ENCODE results near the gene TGFA. TPM values are rescaled to one million over a fixed set of nuclear protein-coding genes. Genes with fewer than 3 reads are reported as not detected.

TGFA gene
- total and polyA plus RNA-seq, 7 donors = 0.33 to 12.7 (median 3.1) TPM; not detected in 1

DNA sequence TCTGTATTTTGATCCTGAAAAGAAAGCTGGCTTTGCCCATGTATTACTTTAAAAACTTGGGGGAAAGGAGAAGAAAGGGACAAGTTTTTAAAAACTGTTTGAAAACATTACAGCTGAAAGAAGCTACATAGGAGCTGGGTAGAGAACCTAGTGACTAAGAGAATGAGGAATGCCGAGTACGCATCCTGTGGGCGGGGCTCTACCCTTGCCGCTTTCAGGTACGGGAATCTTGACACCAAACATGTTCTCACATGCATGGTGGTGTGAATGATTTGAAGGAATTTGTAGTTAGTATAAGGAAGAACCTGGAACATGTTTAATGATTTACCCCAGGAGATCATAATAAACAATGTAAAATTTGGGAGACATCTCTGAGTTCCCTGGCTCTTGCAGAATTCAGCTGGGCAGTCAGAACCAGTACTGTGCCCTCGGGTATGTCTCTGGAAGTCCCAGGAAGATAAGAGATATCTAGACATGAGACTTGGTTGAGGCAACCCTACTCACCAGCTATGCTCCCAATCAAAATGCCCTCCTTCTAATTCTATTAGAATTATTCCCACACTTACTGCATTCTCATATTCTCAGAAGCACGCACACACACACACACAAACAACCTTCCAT lies 16.5 kb upstream of the TGFA start:
- Histone ChIP-seq H3K27me3 (no peaks in the 10 kb centered on the region), H3K27ac (no peak overlapping the region), H3K4me1 (no peaks in the 10 kb centered on the region), H3K9me3 (no peaks in the 10 kb centered on the region), H3K4me3 (no peak overlapping the region), H3K36me3 (no peaks in the 10 kb centered on the region)
- intact Hi-C loops (cut with DNase I) = no loop called here
- no peak for TF ChIP-seq POLR2AphosphoS5 (IDR thresholded peaks at IDR 0.05)
- no peak for TF ChIP-seq EP300 (IDR thresholded peaks at IDR 0.05)
- TF ChIP-seq POLR2A (IDR thresholded peaks at IDR 0.05) = no peak
- no peak for DNase-seq
- WGBS, 2 donors = 67 to 77% methylated on average over 7 of the region's 7 CpGs

DNA sequence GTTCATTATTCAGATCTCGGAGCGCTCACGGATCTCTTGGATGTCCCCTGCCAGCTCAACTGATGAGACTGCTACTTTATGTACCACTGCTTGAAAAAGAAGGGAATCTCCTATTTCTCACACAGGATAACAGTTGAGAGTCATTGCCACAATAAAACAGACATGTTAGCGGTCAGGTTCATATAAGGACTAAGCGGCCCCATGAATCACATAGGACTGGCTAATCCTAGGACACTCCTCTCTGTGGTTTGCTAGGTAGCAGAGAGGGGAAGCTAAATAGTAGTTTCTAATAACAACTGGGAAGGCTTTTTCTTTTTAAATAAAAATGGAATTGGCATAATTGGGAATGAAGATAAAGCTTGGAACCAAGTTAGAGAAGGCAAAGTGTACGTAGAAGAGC lies 15.9 kb upstream of the TGFA start:
- no peaks in the 10 kb centered on the region for H3K27me3 ChIP-seq
- no peaks in the 10 kb centered on the region for H3K4me1 ChIP-seq
- H3K9me3 ChIP-seq = no peaks in the 10 kb centered on the region
- intact Hi-C loops (cut with DNase I) = no loop called here
- 86 to 95% methylated on average over 6 of the region's 6 CpGs for WGBS, 2 donors
- TF ChIP-seq POLR2AphosphoS5 (IDR thresholded peaks at IDR 0.05) (no peak), POLR2A (IDR thresholded peaks at IDR 0.05) (no peak), EP300 (IDR thresholded peaks at IDR 0.05) (no peak)
- TF ChIP-seq, protein P1, sequence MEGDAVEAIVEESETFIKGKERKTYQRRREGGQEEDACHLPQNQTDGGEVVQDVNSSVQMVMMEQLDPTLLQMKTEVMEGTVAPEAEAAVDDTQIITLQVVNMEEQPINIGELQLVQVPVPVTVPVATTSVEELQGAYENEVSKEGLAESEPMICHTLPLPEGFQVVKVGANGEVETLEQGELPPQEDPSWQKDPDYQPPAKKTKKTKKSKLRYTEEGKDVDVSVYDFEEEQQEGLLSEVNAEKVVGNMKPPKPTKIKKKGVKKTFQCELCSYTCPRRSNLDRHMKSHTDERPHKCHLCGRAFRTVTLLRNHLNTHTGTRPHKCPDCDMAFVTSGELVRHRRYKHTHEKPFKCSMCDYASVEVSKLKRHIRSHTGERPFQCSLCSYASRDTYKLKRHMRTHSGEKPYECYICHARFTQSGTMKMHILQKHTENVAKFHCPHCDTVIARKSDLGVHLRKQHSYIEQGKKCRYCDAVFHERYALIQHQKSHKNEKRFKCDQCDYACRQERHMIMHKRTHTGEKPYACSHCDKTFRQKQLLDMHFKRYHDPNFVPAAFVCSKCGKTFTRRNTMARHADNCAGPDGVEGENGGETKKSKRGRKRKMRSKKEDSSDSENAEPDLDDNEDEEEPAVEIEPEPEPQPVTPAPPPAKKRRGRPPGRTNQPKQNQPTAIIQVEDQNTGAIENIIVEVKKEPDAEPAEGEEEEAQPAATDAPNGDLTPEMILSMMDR (IDR thresholded peaks at IDR 0.05) = no peak
- no peaks in the 10 kb centered on the region for H3K36me3 ChIP-seq
- no peak overlapping the region for H3K4me3 ChIP-seq
- H3K27ac ChIP-seq = no peak overlapping the region
- no peak for DNase-seq

DNA sequence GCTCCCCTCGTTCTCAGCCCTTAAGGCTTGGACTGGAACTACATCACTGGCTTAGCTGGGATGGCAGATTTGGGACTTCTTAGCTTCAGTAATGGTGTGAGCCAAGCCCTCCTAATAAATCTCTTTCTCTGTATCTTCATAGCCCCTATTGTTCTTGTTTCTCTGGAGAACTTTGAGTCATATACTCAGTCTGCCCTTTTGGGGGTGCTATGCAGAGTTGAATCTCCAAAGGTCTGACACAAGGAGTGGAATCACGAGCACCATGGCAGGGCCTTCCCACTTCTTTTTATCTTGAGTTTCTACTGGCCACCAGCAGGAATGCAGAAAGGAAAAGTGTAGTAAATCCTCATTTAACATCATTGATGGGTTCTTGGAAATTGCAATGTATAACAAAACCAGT lies 13.3 kb upstream of the TGFA start:
- no peak for DNase-seq
- 85 to 93% methylated on average over 2 of the region's 2 CpGs for WGBS, 2 donors
- no peaks in the 10 kb centered on the region for H3K27me3 ChIP-seq
- no peaks in the 10 kb centered on the region for H3K4me1 ChIP-seq
- H3K27ac ChIP-seq = no peak overlapping the region
- TF ChIP-seq, protein P1 (IDR thresholded peaks at IDR 0.05) = no peak
- TF ChIP-seq EP300 (IDR thresholded peaks at IDR 0.05) (no peak), POLR2A (IDR thresholded peaks at IDR 0.05) (no peak), POLR2AphosphoS5 (IDR thresholded peaks at IDR 0.05) (no peak)
- no peak overlapping the region for H3K4me3 ChIP-seq
- H3K36me3 ChIP-seq = no peaks in the 10 kb centered on the region
- no peaks in the 10 kb centered on the region for H3K9me3 ChIP-seq
- intact Hi-C loops (cut with DNase I) = no loop called here

DNA sequence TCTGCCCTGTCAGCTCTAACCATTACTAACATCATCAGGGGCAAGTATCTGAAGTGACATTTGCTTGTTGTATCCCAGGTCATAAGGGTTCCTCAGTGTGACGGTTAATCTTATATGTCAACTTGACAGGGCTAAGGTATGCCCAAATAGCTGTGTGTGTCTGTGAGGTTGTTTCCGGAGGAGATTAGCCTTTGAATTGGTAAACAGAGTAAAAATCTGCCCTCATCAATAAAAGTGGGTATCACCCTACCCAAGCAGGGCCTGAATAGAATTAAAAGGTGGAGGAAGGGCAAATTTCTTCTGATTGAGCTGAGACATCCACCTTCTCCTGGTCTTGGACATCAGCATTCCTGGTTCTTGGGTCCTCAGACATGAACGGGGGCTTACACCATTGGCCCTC lies 12.8 kb upstream of the TGFA start:
- no peak overlapping the region for H3K4me3 ChIP-seq
- DNase-seq = no peak
- no peaks in the 10 kb centered on the region for H3K9me3 ChIP-seq
- H3K27me3 ChIP-seq = no peaks in the 10 kb centered on the region
- H3K27ac ChIP-seq = no peak overlapping the region
- no peaks in the 10 kb centered on the region for H3K36me3 ChIP-seq
- intact Hi-C loops (cut with DNase I) = no loop called here
- WGBS, 2 donors = 92 to 97% methylated on average over 3 of the region's 3 CpGs
- TF ChIP-seq, protein P1 (IDR thresholded peaks at IDR 0.05) = no peak
- TF ChIP-seq EP300 (IDR thresholded peaks at IDR 0.05) (no peak), POLR2AphosphoS5 (IDR thresholded peaks at IDR 0.05) (no peak), POLR2A (IDR thresholded peaks at IDR 0.05) (no peak)
- no peaks in the 10 kb centered on the region for H3K4me1 ChIP-seq

DNA sequence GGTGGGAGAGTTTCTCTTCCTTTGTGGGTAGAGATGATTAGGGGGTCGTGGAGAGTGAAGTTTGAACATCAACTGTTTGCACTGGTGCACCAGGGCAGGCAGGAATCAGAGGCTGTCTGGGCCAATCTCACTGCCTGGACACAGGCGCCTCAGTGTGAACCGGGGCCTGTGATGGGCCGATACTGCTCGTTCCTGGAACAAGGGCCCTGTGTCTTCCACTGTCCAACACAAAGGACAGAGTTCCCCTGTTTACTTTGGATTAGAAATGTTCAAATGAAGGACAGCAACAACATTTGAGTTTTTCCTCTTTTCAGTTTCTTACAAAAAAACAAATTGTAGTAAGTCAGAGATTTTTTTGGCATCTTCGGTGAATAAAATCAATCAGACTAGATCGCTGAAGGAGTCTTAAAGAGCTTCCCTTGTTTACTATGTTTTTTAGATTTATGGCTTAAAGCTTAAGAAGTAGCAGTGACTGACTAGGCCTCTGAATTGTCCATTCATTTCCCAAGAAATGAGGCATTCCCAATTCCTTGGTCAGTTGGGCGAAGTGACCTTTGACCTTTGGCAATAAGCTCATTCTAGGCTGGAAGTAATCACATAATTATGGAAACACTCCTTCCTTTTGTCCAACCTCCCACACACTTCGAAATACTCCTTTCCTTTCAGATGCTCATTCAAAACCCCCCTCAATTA lies 11.6 kb upstream of the TGFA start:
- no peak overlapping the region for H3K4me3 ChIP-seq
- no peak for TF ChIP-seq POLR2AphosphoS5 (IDR thresholded peaks at IDR 0.05)
- no peak for TF ChIP-seq POLR2A (IDR thresholded peaks at IDR 0.05)
- TF ChIP-seq EP300 (IDR thresholded peaks at IDR 0.05) = no peak
- TF ChIP-seq, protein P1 (IDR thresholded peaks at IDR 0.05) = no peak
- H3K4me1 ChIP-seq = no peaks in the 10 kb centered on the region
- H3K9me3 ChIP-seq = no peaks in the 10 kb centered on the region
- intact Hi-C loops (cut with DNase I) = no loop called here
- H3K36me3 ChIP-seq = no peaks in the 10 kb centered on the region
- H3K27me3 ChIP-seq = peaks cover 0 to 5% (median 2%) of the 10 kb centered on the region in 3 donors
- WGBS, 2 donors = 70 to 82% methylated on average over 9 of the region's 9 CpGs
- H3K27ac ChIP-seq = no peak overlapping the region
- no peak for DNase-seq
